Measurements from ENCODE around the gene SORCS2. TPM values are rescaled to one million over a fixed set of nuclear protein-coding genes. Genes with fewer than 3 reads are reported as not detected.
"Not testable (repeated sequence)": the region's sequence is repeated elsewhere in the genome, so short reads cannot be mapped to it uniquely, and the experiment has no call there.

The SORCS2 gene
- total RNA-seq, 1 experiment from 2014 or later, result not detected

- intact Hi-C loops (cut with micrococcal nuclease), result no loop called here
- H3K4me1 Mint-ChIP-seq (ENCODE audit: insufficient read depth, unreplicated experiment), result no peaks in the 10 kb centered on the region
- H3K36me3 Mint-ChIP-seq (ENCODE audit: insufficient read depth, unreplicated experiment), result no peaks in the 10 kb centered on the region
- no peak for TF ChIP-seq CTCF (IDR thresholded peaks at IDR 0.05; ENCODE audit: unreplicated experiment)
- BruUV-seq (replicated peaks), result no TSS peak
- H3K4me3 Mint-ChIP-seq (ENCODE audit: unreplicated experiment), result no peak overlapping the region
- no peak overlapping the region for H3K27ac Mint-ChIP-seq (ENCODE audit: low read depth, unreplicated experiment)
- ChIA-PET CTCF (no interaction called here), POLR2A (no interaction called here)
- H3K9me3 Mint-ChIP-seq (ENCODE audit: unreplicated experiment), result no peaks in the 10 kb centered on the region
- no peaks in the 10 kb centered on the region for H3K27me3 Mint-ChIP-seq (ENCODE audit: insufficient read depth, unreplicated experiment)
- no peak for DNase-seq (ENCODE audit: unreplicated experiment)
Observed at GRCh38 chr4:7448036-7448435, 255.7 kb downstream of the SORCS2 start.

GRCh38 chr4:7450775-7451433, 258.6 kb downstream of the SORCS2 start:
- ChIA-PET POLR2A (no interaction called here), CTCF (interaction anchor here (0.6 kb wide), 1 partner anchor 284 kb away, joined by 3 read pairs; no protein-coding TSS in a partner anchor)
- H3K4me3 Mint-ChIP-seq (ENCODE audit: unreplicated experiment), result no peak overlapping the region
- no TSS peak for BruUV-seq (replicated peaks)
- intact Hi-C loops (cut with micrococcal nuclease), result no loop called here
- no peak overlapping the region for H3K27ac Mint-ChIP-seq (ENCODE audit: low read depth, unreplicated experiment)
- DNase-seq (ENCODE audit: unreplicated experiment), result no peak
- H3K27me3 Mint-ChIP-seq (ENCODE audit: insufficient read depth, unreplicated experiment), result no peaks in the 10 kb centered on the region
- no peaks in the 10 kb centered on the region for H3K36me3 Mint-ChIP-seq (ENCODE audit: insufficient read depth, unreplicated experiment)
- no peaks in the 10 kb centered on the region for H3K4me1 Mint-ChIP-seq (ENCODE audit: insufficient read depth, unreplicated experiment)
- TF ChIP-seq CTCF (IDR thresholded peaks at IDR 0.05; ENCODE audit: unreplicated experiment), result no peak
- no peaks in the 10 kb centered on the region for H3K9me3 Mint-ChIP-seq (ENCODE audit: unreplicated experiment)

GRCh38 chr4:7451434-7451789, 259.1 kb downstream of the SORCS2 start:
- Mint-ChIP-seq H3K4me3 (ENCODE audit: unreplicated experiment) (no peak overlapping the region), H3K36me3 (ENCODE audit: insufficient read depth, unreplicated experiment) (no peaks in the 10 kb centered on the region), H3K9me3 (ENCODE audit: unreplicated experiment) (no peaks in the 10 kb centered on the region), H3K4me1 (ENCODE audit: insufficient read depth, unreplicated experiment) (no peaks in the 10 kb centered on the region), H3K27me3 (ENCODE audit: insufficient read depth, unreplicated experiment) (no peaks in the 10 kb centered on the region), H3K27ac (ENCODE audit: low read depth, unreplicated experiment) (no peak overlapping the region)
- intact Hi-C loops (cut with micrococcal nuclease), result no loop called here
- ChIA-PET CTCF (interaction anchor here (0.6 kb wide), 1 partner anchor 42 kb away, joined by 3 read pairs; no protein-coding TSS in a partner anchor), POLR2A (no interaction called here)
- DNase-seq (ENCODE audit: unreplicated experiment), result no peak
- no peak for TF ChIP-seq CTCF (IDR thresholded peaks at IDR 0.05; ENCODE audit: unreplicated experiment)
- no TSS peak for BruUV-seq (replicated peaks)

GRCh38 chr4:7451800-7452199, 259.5 kb downstream of the SORCS2 start:
- no peak for DNase-seq (ENCODE audit: unreplicated experiment)
- intact Hi-C loops (cut with micrococcal nuclease), result no loop called here
- H3K9me3 Mint-ChIP-seq (ENCODE audit: unreplicated experiment), result no peaks in the 10 kb centered on the region
- CTCF ChIA-PET, result interaction anchor here (0.6 kb wide), 1 partner anchor 42 kb away, joined by 3 read pairs; no protein-coding TSS in a partner anchor
- no TSS peak for BruUV-seq (replicated peaks)
- H3K4me3 Mint-ChIP-seq (ENCODE audit: unreplicated experiment), result no peak overlapping the region
- no peak overlapping the region for H3K27ac Mint-ChIP-seq (ENCODE audit: low read depth, unreplicated experiment)
- H3K36me3 Mint-ChIP-seq (ENCODE audit: insufficient read depth, unreplicated experiment), result no peaks in the 10 kb centered on the region
- no peak for TF ChIP-seq CTCF (IDR thresholded peaks at IDR 0.05; ENCODE audit: unreplicated experiment)
- no peaks in the 10 kb centered on the region for H3K27me3 Mint-ChIP-seq (ENCODE audit: insufficient read depth, unreplicated experiment)
- POLR2A ChIA-PET, result no interaction called here
- H3K4me1 Mint-ChIP-seq (ENCODE audit: insufficient read depth, unreplicated experiment), result no peaks in the 10 kb centered on the region

GRCh38 chr4:7452802-7453201, 260.5 kb downstream of the SORCS2 start:
- intact Hi-C loops (cut with micrococcal nuclease); H3K27ac Mint-ChIP-seq (ENCODE audit: low read depth, unreplicated experiment); H3K36me3 Mint-ChIP-seq (ENCODE audit: insufficient read depth, unreplicated experiment); H3K9me3 Mint-ChIP-seq (ENCODE audit: unreplicated experiment); POLR2A ChIA-PET; H3K4me3 Mint-ChIP-seq (ENCODE audit: unreplicated experiment); BruUV-seq (replicated peaks); H3K4me1 Mint-ChIP-seq (ENCODE audit: insufficient read depth, unreplicated experiment); DNase-seq (ENCODE audit: unreplicated experiment); H3K27me3 Mint-ChIP-seq (ENCODE audit: insufficient read depth, unreplicated experiment); CTCF ChIA-PET: not testable (repeated sequence)

Data from MCF 10A (cell line).